Smooth muscle cell (in vitro differentiated cells): Measurements from ENCODE around the gene PLEKHG3. TPM values are rescaled to one million over a fixed set of nuclear protein-coding genes. Genes with fewer than 3 reads are reported as not detected.

Experiments
- DNase-seq: peaks from one replicate; lab custom pipeline; 2025; ENCODE audit not compliant: unreplicated experiment; lab: John Stamatoyannopoulos, UW
- H2AFZ ChIP-seq: fragments of 200-600 bp; sonication (generic); 2 replicates; pipeline ENCODE4 v1.6.0; 2016; ENCODE audit warnings: antibody characterized with exemption, low read depth, mild to moderate bottlenecking
- H3F3A ChIP-seq: fragments of 200-600 bp; sonication (generic); 2 replicates; pipeline ENCODE4 v1.6.0; 2017; ENCODE audit warnings: antibody characterized with exemption, low read depth
- H3K27ac ChIP-seq: fragments of 200-600 bp; sonication (generic); 2 replicates; pipeline ENCODE4 v1.5.1; 2016; ENCODE audit warnings: low read depth, mild to moderate bottlenecking
- H3K27me3 ChIP-seq: fragments of 200-600 bp; sonication (generic); 2 replicates; pipeline ENCODE4 v1.6.1; 2016; ENCODE audit warnings: low read depth, mild to moderate bottlenecking
- H3K36me3 ChIP-seq: fragments of 200-600 bp; sonication (generic); 2 replicates; pipeline ENCODE4 v1.5.1; 2016; ENCODE audit warnings: low read depth
- H3K4me1 ChIP-seq: fragments of 200-600 bp; sonication (generic); 2 replicates; pipeline ENCODE4 v1.5.1; 2016; ENCODE audit warnings: low read depth
- H3K4me2 ChIP-seq: fragments of 200-600 bp; sonication (generic); 2 replicates; pipeline ENCODE4 v1.6.0; 2016; ENCODE audit warnings: mild to moderate bottlenecking
- H3K4me3 ChIP-seq: fragments of 200-600 bp; sonication (generic); 2 replicates; pipeline ENCODE4 v1.5.1; 2016; ENCODE audit warnings: mild to moderate bottlenecking
- H3K79me2 ChIP-seq: fragments of 200-600 bp; sonication (generic); 2 replicates; pipeline ENCODE4 v1.6.0; 2016; ENCODE audit warnings: low read depth, mild to moderate bottlenecking
- H3K9ac ChIP-seq: fragments of 200-600 bp; sonication (generic); 2 replicates; pipeline ENCODE4 v1.6.0; 2016; ENCODE audit warnings: low read depth
- H3K9me3 ChIP-seq: fragments of 200-600 bp; sonication (generic); replicated peaks from 2 replicates; pipeline ENCODE4 v1.5.1; 2016; ENCODE audit warnings: low read depth
- H4K20me1 ChIP-seq: fragments of 200-600 bp; sonication (generic); 2 replicates; pipeline ENCODE4 v1.6.0; 2016; ENCODE audit warnings: low read depth
- CTCF ChIP-seq: fragments of 200-600 bp; sonication (generic); IDR thresholded peaks from 2 replicates; pipeline ENCODE4 v1.5.1; 2017; ENCODE audit warnings: borderline replicate concordance, mild to moderate bottlenecking, antibody characterized with exemption; ENCODE audit not compliant: insufficient read depth, poor library complexity, severe bottlenecking
- WGBS: methylation state at CpG from one replicate; pipeline ENCODE4 v1.1.7; 2016; ENCODE audit warnings: low lambda C conversion rate; 5-methylcytosine and 5-hydroxymethylcytosine counted together
- polyA plus RNA-seq: library from polyadenylated mRNA; unstranded; fragments of >200 nt; fragmentation: Nextera tagmentation; extraction: Ambion mirVana; gene quantifications from 2 replicates; pipeline ENCODE4 v1.2.1, GENCODE V29; 2016
- total RNA-seq: library from RNA; depleted of rRNA; stranded (reverse); fragments of >200 nt; gene quantifications from 2 replicates; pipeline ENCODE4 v1.2.3, GENCODE V29; 2014

PLEKHG3 gene
- total and polyA plus RNA-seq, 2 experiments from 2014 or later: 17.6 to 18.3 TPM

- Histone ChIP-seq H2AFZ (no peak overlapping the region), H3K36me3 (no peaks in the 10 kb centered on the region)
- no peak for DNase-seq
These were observed 88.0 kb downstream of the PLEKHG3 start for GRCh38 chr14:64792231-64792630.

GRCh38 chr14:64792871-64793560 is 88.8 kb downstream of the PLEKHG3 start:
- no peaks in the 10 kb centered on the region for H3K27me3 ChIP-seq
- H3K9me3 ChIP-seq: no peaks in the 10 kb centered on the region
- H2AFZ ChIP-seq: no peak overlapping the region
- no peaks in the 10 kb centered on the region for H3K36me3 ChIP-seq
- TF ChIP-seq CTCF: no peak
- H3K4me2 ChIP-seq: no peak overlapping the region
- no peak overlapping the region for H3K9ac ChIP-seq
- DNase-seq: no peak
- H3K79me2 ChIP-seq: no peaks in the 10 kb centered on the region
- no peaks in the 10 kb centered on the region for H3F3A ChIP-seq
- peaks cover 22% of the 10 kb centered on the region for H3K4me1 ChIP-seq
- H3K27ac ChIP-seq: no peak overlapping the region
- 96% methylated on average over 26 of the region's 26 CpGs for WGBS
- H3K4me3 ChIP-seq: no peak overlapping the region
- no peaks in the 10 kb centered on the region for H4K20me1 ChIP-seq

More at GRCh38 chr14:64792231-64792630, 88.0 kb downstream of the PLEKHG3 start:
- H3K4me1 ChIP-seq: peaks cover 22% of the 10 kb centered on the region
- no peaks in the 10 kb centered on the region for H3K27me3 ChIP-seq
- no peaks in the 10 kb centered on the region for H3K9me3 ChIP-seq
- no peaks in the 10 kb centered on the region for H4K20me1 ChIP-seq
- no peak overlapping the region for H3K4me2 ChIP-seq
- no peak overlapping the region for H3K27ac ChIP-seq
- H3K79me2 ChIP-seq: no peaks in the 10 kb centered on the region
- H3F3A ChIP-seq: no peaks in the 10 kb centered on the region
- no peak for TF ChIP-seq CTCF
- no peak overlapping the region for H3K9ac ChIP-seq
- H3K4me3 ChIP-seq: no peak overlapping the region
- WGBS: 95% methylated on average over 4 of the region's 4 CpGs

- Histone ChIP-seq H3K27me3 (peaks cover 3% of the 10 kb centered on the region), H3K79me2 (no peaks in the 10 kb centered on the region), H3K9ac (no peak overlapping the region), H2AFZ (no peak overlapping the region), H3K4me1 (peaks cover 14% of the 10 kb centered on the region), H3K27ac (no peak overlapping the region), H4K20me1 (no peaks in the 10 kb centered on the region), H3K4me3 (no peak overlapping the region), H3F3A (no peaks in the 10 kb centered on the region), H3K36me3 (no peaks in the 10 kb centered on the region), H3K9me3 (no peaks in the 10 kb centered on the region), H3K4me2 (no peak overlapping the region)
- 99% methylated on average over 14 of the region's 16 CpGs for WGBS
- no peak for DNase-seq
- TF ChIP-seq CTCF: no peak
These were observed 91.0 kb downstream of the PLEKHG3 start for GRCh38 chr14:64795211-64795610.

GRCh38 chr14:64795921-64796320 is 91.7 kb downstream of the PLEKHG3 start:
- no peak overlapping the region for H3K9ac ChIP-seq
- WGBS: 89% methylated on average over 3 of the region's 3 CpGs
- no peaks in the 10 kb centered on the region for H3K79me2 ChIP-seq
- H2AFZ ChIP-seq: no peak overlapping the region
- no peak for DNase-seq
- peaks cover 3% of the 10 kb centered on the region for H3K27me3 ChIP-seq
- H3K4me2 ChIP-seq: no peak overlapping the region
- TF ChIP-seq CTCF: no peak
- peaks cover 7% of the 10 kb centered on the region for H3K4me1 ChIP-seq
- H3K27ac ChIP-seq: no peak overlapping the region
- H3F3A ChIP-seq: no peaks in the 10 kb centered on the region
- H3K9me3 ChIP-seq: no peaks in the 10 kb centered on the region
- no peak overlapping the region for H3K4me3 ChIP-seq
- no peaks in the 10 kb centered on the region for H4K20me1 ChIP-seq
- H3K36me3 ChIP-seq: no peaks in the 10 kb centered on the region
